Breast epithelium (tissue), 3 donors: ENCODE data around the gene FBXO27.
"Not testable (repeated sequence)": the region's sequence is repeated elsewhere in the genome, so short reads cannot be mapped to it uniquely, and the experiment has no call there.

Source experiments
- POLR2A ChIP-seq: fragments of 450-650 bp; IDR thresholded peaks from one replicate; pipeline ENCODE4 v1.6.1; 2016; ENCODE audit warnings: antibody characterized with exemption, mild to moderate bottlenecking, moderate library complexity
- TF ChIP-seq, protein P1 (sequence below), 3 donors: fragments of 450-650 bp; IDR thresholded peaks; one replicate each; pipeline ENCODE4 v1.5.1; 2016 to 2017; ENCODE audit warnings: antibody characterized with exemption in 3 of 3, mild to moderate bottlenecking in 3 of 3, moderate library complexity in 3 of 3

DNA sequence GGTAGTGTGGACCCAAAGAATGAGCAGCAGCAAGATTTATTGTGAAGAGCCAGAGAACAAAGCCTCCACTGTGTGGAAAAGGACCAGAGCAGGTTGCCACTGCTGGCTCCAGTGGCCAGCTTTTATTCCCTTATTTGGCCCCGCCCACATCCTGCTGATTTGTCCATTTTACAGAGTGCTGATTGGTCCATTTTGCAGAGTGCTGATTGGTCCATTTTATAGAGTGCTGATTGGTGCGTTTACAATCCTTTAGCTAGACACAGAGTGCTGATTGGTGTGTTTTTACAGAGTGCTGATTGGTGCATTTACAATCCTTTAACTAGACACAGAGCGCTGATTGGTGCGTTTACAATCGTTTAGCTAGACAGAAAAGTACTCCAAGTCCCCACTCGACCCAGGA lies 35.9 kb upstream of the FBXO27 start:
- not testable (repeated sequence) for TF ChIP-seq POLR2A
- TF ChIP-seq, protein P1, sequence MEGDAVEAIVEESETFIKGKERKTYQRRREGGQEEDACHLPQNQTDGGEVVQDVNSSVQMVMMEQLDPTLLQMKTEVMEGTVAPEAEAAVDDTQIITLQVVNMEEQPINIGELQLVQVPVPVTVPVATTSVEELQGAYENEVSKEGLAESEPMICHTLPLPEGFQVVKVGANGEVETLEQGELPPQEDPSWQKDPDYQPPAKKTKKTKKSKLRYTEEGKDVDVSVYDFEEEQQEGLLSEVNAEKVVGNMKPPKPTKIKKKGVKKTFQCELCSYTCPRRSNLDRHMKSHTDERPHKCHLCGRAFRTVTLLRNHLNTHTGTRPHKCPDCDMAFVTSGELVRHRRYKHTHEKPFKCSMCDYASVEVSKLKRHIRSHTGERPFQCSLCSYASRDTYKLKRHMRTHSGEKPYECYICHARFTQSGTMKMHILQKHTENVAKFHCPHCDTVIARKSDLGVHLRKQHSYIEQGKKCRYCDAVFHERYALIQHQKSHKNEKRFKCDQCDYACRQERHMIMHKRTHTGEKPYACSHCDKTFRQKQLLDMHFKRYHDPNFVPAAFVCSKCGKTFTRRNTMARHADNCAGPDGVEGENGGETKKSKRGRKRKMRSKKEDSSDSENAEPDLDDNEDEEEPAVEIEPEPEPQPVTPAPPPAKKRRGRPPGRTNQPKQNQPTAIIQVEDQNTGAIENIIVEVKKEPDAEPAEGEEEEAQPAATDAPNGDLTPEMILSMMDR (IDR thresholded peaks at IDR 0.05), result not testable (repeated sequence)
